GM12873 (cell line): ENCODE data around the gene FAM3C.

Source experiments
- CTCF ChIP-seq: IDR thresholded peaks from 2 replicates; pipeline ENCODE4 v1.5.1; 2012; ENCODE audit warnings: low read depth, mild to moderate bottlenecking, moderate library complexity, low read length, control low read depth; ENCODE audit not compliant: insufficient read depth; ENCODE audit errors: missing control alignments

Gene FAM3C

GRCh38 chr7:121352323-121352722 is 43.8 kb downstream of the FAM3C start:
- TF ChIP-seq CTCF: no peak

- no peak for TF ChIP-seq CTCF
These were observed 44.4 kb downstream of the FAM3C start for GRCh38 chr7:121351682-121352081.

- TF ChIP-seq CTCF: no peak
These were observed 51.6 kb downstream of the FAM3C start for GRCh38 chr7:121344497-121344896.

GRCh38 chr7:121344093-121344492 is 52.0 kb downstream of the FAM3C start:
- no peak for TF ChIP-seq CTCF

GRCh38 chr7:121343302-121343701 is 52.8 kb downstream of the FAM3C start:
- no peak for TF ChIP-seq CTCF

GRCh38 chr7:121342631-121343030 is 53.5 kb downstream of the FAM3C start:
- no peak for TF ChIP-seq CTCF

- TF ChIP-seq CTCF: no peak
These were observed 54.2 kb downstream of the FAM3C start for GRCh38 chr7:121341933-121342332.
